H1 (cell line): ENCODE results near the gene SLC2A5. TPM values are rescaled to one million over a fixed set of nuclear protein-coding genes. Genes with fewer than 3 reads are reported as not detected.

Experiments used
- BRCA1 ChIP-seq: IDR thresholded peaks from 2 replicates; pipeline ENCODE4 v1.6.1; 2012; ENCODE audit warnings: low read depth, low read length, improper control_type of control experiment
- CHD7 ChIP-seq: fragments of 300-600 bp; sonication (generic); IDR thresholded peaks from 2 replicates; pipeline ENCODE4 v1.7.1; 2012; ENCODE audit warnings: low read length, moderate library complexity, mild to moderate bottlenecking, inconsistent platforms; ENCODE audit not compliant: insufficient replicate concordance
- EZH2 ChIP-seq: fragments of 200-600 bp; sonication (generic); IDR thresholded peaks from 2 replicates; pipeline ENCODE4 v1.7.1; 2012; ENCODE audit warnings: low read depth, mild to moderate bottlenecking, moderate library complexity, low read length, inconsistent platforms; ENCODE audit not compliant: severe bottlenecking
- JUN ChIP-seq: IDR thresholded peaks from 2 replicates; pipeline ENCODE4 v1.6.1; 2011; ENCODE audit warnings: low read depth, mild to moderate bottlenecking, improper control_type of control experiment, low read length
- SIX5 ChIP-seq: IDR thresholded peaks from 2 replicates; pipeline ENCODE4 v1.6.1; 2011; ENCODE audit warnings: mild to moderate bottlenecking, low read depth, low read length
- polyA plus RNA-seq, 7 experiments: library from polyadenylated mRNA; depleted of rRNA in 3 of 7; stranded (reverse) in 5 of 7; unstranded in 2 of 7; fragments of >200 nt in 5 of 7; fragments of 200-250 nt in 2 of 7; gene quantifications; 1 replicate in 5 of 7; 2 replicates in 1 of 7; 4 replicates in 1 of 7; pipeline versions ENCODE4 v1.2.1 to v1.2.3, GENCODE V29; 2011 to 2013; ENCODE audit warnings: missing spikeins in 2 of 7, mixed read lengths in 2 of 7
- total RNA-seq: library from RNA; stranded (reverse); fragmentation: NEBNext Ultra II Directional; extraction: Animal tissue kit (Norgen Biotek cat#: 25700); gene quantifications from 2 replicates; pipeline ENCODE4 v1.2.1, GENCODE V29; 2021

SLC2A5 gene
- total and polyA plus RNA-seq, 2 of the 8 experiments (the other 6 are each of a cell fraction or from before 2014, with no cell fraction given): 0.12 TPM; not detected in 1

GRCh38 chr1:9100471-9101043, 31.1 kb upstream of the SLC2A5 start (continued):
- no peak for TF ChIP-seq CHD7
- TF ChIP-seq JUN: no peak
- no peak for TF ChIP-seq SIX5
- no peak for TF ChIP-seq EZH2
- TF ChIP-seq BRCA1: no peak
- TF ChIP-seq, all 59 proteins: peak for 0
